GM19193 (cell line): ENCODE measurements around the gene PRMT2.

ENCODE experiments used
- POLR2A ChIP-seq: IDR thresholded peaks from 4 replicates; pipeline ENCODE4 v1.6.1; 2011; ENCODE audit not compliant: insufficient read depth, insufficient read length; ENCODE audit errors: extremely low read depth

The PRMT2 gene

DNA sequence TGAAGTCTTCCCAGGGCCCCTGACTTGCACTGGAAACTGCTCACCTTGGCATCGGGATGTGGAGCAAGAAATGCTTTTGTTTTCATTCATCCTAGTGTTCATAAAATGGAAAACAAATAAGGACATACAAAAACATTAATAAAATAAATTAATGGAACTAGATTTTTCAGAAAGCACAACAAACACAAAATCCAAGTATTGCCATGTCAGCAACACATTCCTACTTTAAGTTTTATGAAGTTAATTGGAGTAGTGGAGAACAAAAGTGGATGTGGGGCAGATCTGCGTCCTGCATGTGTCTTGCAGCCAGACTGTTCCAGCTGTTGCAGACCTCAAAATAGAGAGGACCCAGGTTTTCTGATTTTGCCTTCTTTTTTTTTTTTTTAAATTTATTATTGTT lies 32.9 kb downstream of the PRMT2 start:
- no peak for TF ChIP-seq POLR2A

DNA sequence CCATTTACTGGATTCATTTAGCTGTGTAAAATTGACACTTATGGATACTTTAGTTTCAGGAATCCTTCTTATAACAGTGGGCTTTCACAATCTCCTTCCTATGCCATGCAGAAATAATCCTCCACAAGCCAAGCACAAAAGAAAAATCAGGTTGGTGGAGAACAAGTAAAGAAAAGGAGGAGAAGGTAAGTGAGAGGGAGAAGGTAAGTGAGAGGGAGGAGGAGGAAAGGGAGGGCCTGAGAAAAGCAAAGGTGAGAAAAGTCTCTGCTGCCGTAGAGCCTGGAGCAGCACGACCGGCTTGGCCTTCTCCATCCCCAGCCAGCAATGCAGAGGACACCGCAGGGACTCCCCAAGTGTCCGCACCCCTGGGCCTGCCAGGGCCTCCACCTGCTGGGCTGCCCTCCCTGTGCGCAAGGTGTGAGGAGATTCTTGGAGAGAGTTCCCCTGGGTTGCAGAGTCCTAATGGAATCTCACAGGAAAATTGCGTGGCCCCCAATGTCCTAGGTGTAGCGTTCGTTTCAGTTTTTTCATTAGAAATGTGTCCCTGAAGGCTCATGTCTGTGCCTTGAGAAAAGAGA lies 39.0 kb downstream of the PRMT2 start:
- no peak for TF ChIP-seq POLR2A

GRCh38 chr21:46675595-46676280 lies 40.3 kb downstream of the PRMT2 start:
- no peak for TF ChIP-seq POLR2A
